Heart left ventricle (tissue), 13 donors: ENCODE results near the gene USP22.

Experiments used
- POLR2A ChIP-seq, 2 donors: fragments of 450-650 bp; IDR thresholded peaks; one replicate each; pipeline ENCODE4 v1.6.1; 2017; ENCODE audit warnings: antibody characterized with exemption in 2 of 2, mild to moderate bottlenecking in 2 of 2, moderate library complexity in 2 of 2
- TF ChIP-seq, protein P1 (sequence below), 12 donors: fragments of 200-600 bp; sonication (generic) in 4 of 12; IDR thresholded peaks; one replicate each; pipeline versions ENCODE4 v1.5.0 to v1.8.0; 2018 to 2022; ENCODE audit warnings: antibody characterized with exemption in 12 of 12, mild to moderate bottlenecking in 5 of 12
- donor health status: ischemic (EF 13 %, LVEDD 7.1; RV severe dilation, severe dysfunction).
- donor health status: DM: no; HTN: yes; CAD: no.
- donor health status: DM: no; HTN: no; CAD: no.
- donor health status: ischemic (EF 25% LVEDD 6.9; RV normal size, moderate dysfunction).
- donor health status: ischemic (EF 25% LVEDD 5.7; RV mildly dilated, moderate dysfunction).
- donor health status: ischemic (EF 35%, LVEDD 5.7; RV mildly dilated, moderate dysfunction).
- donor health status: nonischemic (EF 11% LVEDD 7.7; RV severe dilation, severe dysfunction).
- donor health status: DM: yes; HTN: yes; CAD: no.
- donor health status: PGD.
- donor health status: ischemic (EF 29% LVEDD 5.4; RV normal size, mild dysfunction).
- donor health status: nonischemic (EF 23%, LVEDD 6.1; RV moderate dilation, normal function).

DNA sequence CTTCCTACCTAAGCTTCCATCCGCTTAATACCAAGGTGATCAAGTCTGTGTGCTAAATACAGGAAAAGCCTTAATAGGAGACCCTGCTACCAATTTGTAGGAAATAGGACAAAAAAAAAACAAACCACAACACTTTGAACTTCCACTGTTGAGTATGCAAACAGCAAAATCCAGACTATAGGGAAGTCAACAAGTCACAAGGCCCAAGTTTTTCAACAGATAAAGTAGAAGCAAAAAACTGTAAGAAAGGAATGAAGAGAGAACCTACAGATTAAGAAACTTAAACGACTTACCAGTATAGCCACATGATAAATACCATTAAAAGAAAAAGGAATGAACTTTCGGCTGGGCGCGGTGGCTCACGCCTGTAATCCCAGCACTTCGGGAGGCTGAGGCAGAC, 7.4 kb downstream of the USP22 start:
- TF ChIP-seq, protein P1, sequence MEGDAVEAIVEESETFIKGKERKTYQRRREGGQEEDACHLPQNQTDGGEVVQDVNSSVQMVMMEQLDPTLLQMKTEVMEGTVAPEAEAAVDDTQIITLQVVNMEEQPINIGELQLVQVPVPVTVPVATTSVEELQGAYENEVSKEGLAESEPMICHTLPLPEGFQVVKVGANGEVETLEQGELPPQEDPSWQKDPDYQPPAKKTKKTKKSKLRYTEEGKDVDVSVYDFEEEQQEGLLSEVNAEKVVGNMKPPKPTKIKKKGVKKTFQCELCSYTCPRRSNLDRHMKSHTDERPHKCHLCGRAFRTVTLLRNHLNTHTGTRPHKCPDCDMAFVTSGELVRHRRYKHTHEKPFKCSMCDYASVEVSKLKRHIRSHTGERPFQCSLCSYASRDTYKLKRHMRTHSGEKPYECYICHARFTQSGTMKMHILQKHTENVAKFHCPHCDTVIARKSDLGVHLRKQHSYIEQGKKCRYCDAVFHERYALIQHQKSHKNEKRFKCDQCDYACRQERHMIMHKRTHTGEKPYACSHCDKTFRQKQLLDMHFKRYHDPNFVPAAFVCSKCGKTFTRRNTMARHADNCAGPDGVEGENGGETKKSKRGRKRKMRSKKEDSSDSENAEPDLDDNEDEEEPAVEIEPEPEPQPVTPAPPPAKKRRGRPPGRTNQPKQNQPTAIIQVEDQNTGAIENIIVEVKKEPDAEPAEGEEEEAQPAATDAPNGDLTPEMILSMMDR (IDR thresholded peaks at IDR 0.05): no peak
- no peak for TF ChIP-seq POLR2A (IDR thresholded peaks at IDR 0.05)
